HepG2 (cell line): ENCODE measurements around the gene CSMD2. TPM values are rescaled to one million over a fixed set of nuclear protein-coding genes. Genes with fewer than 3 reads are reported as not detected.

Experiments
- ATAC-seq: fragments of 200-7000 bp; cut with Tn5 transposase; 3 replicates; pipeline ENCODE4 v1.9.1; 2020; ENCODE audit warnings: mild to moderate bottlenecking, moderate library complexity
- BruUV-seq: library from RNA; stranded (reverse); fragments of 400-500 nt; replicated peaks from 2 replicates; lab custom pipeline; 2021; lab: Mats Ljungman, UMichigan
- CTCF ChIA-PET: fragments of 300-600 bp; formaldehyde crosslinking; extraction: SDS; loops from one replicate; lab custom pipeline; 2021; ENCODE audit warnings: low total read pairs, inconsistent platforms, low intra/inter-chr PET ratio; lab: Yijun Ruan, JAX
- POLR2A ChIA-PET: fragments of 350-600 bp; sonication (Branson Sonifier 250); formaldehyde crosslinking; loops from one replicate; lab custom pipeline; 2020; ENCODE audit warnings: antibody characterized with exemption, inconsistent platforms; lab: Yijun Ruan, JAX
- DNase-seq: peaks from one replicate; pipeline ENCODE4 v3.0.0-alpha.2; 2015; ENCODE audit warnings: low spot score
- FAIRE-seq: peaks from 3 replicates; lab custom pipeline; 2011; peaks lifted over from hg19 to GRCh38; lab: Jason Lieb, UNC
- H2AFZ ChIP-seq: one replicate; pipeline ENCODE4 v1.6.1; 2011; ENCODE audit warnings: low read length, inconsistent platforms
- H3K27ac ChIP-seq: fragments of 300-600 bp; 3 replicates; pipeline ENCODE4 v1.8.0; 2011; ENCODE audit warnings: mixed run types, mild to moderate bottlenecking, mixed read lengths, low read length, inconsistent platforms; ENCODE audit not compliant: insufficient read depth; ENCODE audit errors: extremely low read length
- H3K27me3 ChIP-seq, 2 experiments: fragments of 200-600 bp in 1 of 2; 2 replicates in 1 of 2; 3 replicates in 1 of 2; pipeline versions ENCODE4 v1.6.0 to v1.8.0; 2011; ENCODE audit warnings: low read length in 2 of 2, mild to moderate bottlenecking in 2 of 2, moderate library complexity in 2 of 2, inconsistent platforms in 1 of 2; ENCODE audit not compliant: insufficient read depth in 2 of 2, control insufficient read depth in 1 of 2
- H3K36me3 ChIP-seq, 2 experiments: fragments of 200-600 bp in 1 of 2; replicated peaks in 1 of 2; 2 replicates in 1 of 2; 3 replicates in 1 of 2; pipeline versions ENCODE4 v1.5.1 to v1.8.0; 2011; ENCODE audit warnings: low read length in 2 of 2, inconsistent platforms in 1 of 2; ENCODE audit not compliant: insufficient read depth in 2 of 2, control insufficient read depth in 1 of 2
- H3K4me1 ChIP-seq: 2 replicates; pipeline ENCODE4 v1.5.1; 2012; ENCODE audit warnings: low read length, inconsistent platforms; ENCODE audit not compliant: insufficient read depth
- H3K4me2 ChIP-seq: 2 replicates; pipeline ENCODE4 v1.6.0; 2011; ENCODE audit warnings: low read depth, low read length, inconsistent platforms
- H3K4me3 ChIP-seq, 3 experiments: fragments of 200-600 bp in 1 of 3; sonication (generic), shearing (Covaris generic) in 1 of 3; replicated peaks in 1 of 3; 2 replicates each; pipeline ENCODE4 v1.5.1; 2011 to 2016; ENCODE audit warnings: low read length in 3 of 3, inconsistent platforms in 2 of 3, low read depth in 2 of 3, mild to moderate bottlenecking in 2 of 3, control low read depth in 1 of 3, mixed read lengths in 1 of 3; ENCODE audit not compliant: insufficient read depth in 1 of 3
- H3K79me2 ChIP-seq: one replicate; pipeline ENCODE4 v1.6.1; 2011; ENCODE audit warnings: low read length, inconsistent platforms; ENCODE audit not compliant: insufficient read depth
- H3K9ac ChIP-seq: 2 replicates; pipeline ENCODE4 v1.6.0; 2011; ENCODE audit warnings: mild to moderate bottlenecking, low read depth, low read length, inconsistent platforms; ENCODE audit not compliant: insufficient read depth
- H3K9me3 ChIP-seq: 2 replicates; pipeline ENCODE4 v1.5.1; 2012; ENCODE audit warnings: mild to moderate bottlenecking, low read length
- H4K20me1 ChIP-seq: 2 replicates; pipeline ENCODE4 v1.6.0; 2011; ENCODE audit warnings: inconsistent platforms, mild to moderate bottlenecking, low read length, moderate library complexity; ENCODE audit not compliant: insufficient read depth
- ATF7 ChIP-seq, 2 experiments: fragments of 450-650 bp in 1 of 2; sonication (generic) in 1 of 2; formaldehyde crosslinking in 1 of 2; IDR thresholded peaks; 2 replicates each; pipeline versions ENCODE4 v1.4.0 to v1.6.1; 2016 to 2020; ENCODE audit warnings: antibody characterized with exemption in 1 of 2, mild to moderate bottlenecking in 1 of 2, missing genetic modification reagents in 1 of 2
- MAF1 ChIP-seq: sonication (generic); formaldehyde crosslinking; IDR thresholded peaks from 2 replicates; pipeline ENCODE4 v1.5.0; 2020; ENCODE audit warnings: missing genetic modification reagents, borderline replicate concordance
- RBAK ChIP-seq: sonication (generic); formaldehyde crosslinking; IDR thresholded peaks from 2 replicates; pipeline ENCODE4 v1.5.1; 2020; ENCODE audit warnings: mild to moderate bottlenecking, missing genetic modification reagents
- SOX5 ChIP-seq: IDR thresholded peaks from 2 replicates; pipeline ENCODE4 v1.6.1; 2016; ENCODE audit warnings: borderline replicate concordance
- ZBTB1 ChIP-seq: sonication (generic); formaldehyde crosslinking; IDR thresholded peaks from 2 replicates; pipeline ENCODE4 v1.4.0; 2020; ENCODE audit warnings: missing genetic modification reagents, borderline replicate concordance
- WGBS: methylation state at CpG from one replicate; pipeline ENCODE4 v1.1.6; 2017; ENCODE audit warnings: low lambda C conversion rate; 5-methylcytosine and 5-hydroxymethylcytosine counted together
- in situ Hi-C: cut with HindIII; loops from 2 replicates; pipeline ENCODE4 v1.10.0; 2017; ENCODE audit warnings: low pct_unique_long_range_greater_than_20kb; ENCODE audit not compliant: extremely low pct_ligation_motif_present
- intact Hi-C: fragments of 100-400 bp; cut with micrococcal nuclease; formaldehyde crosslinking; loops from one replicate; pipeline ENCODE4 v1.10.0; 2022; ENCODE audit not compliant: unreplicated experiment
- polyA plus RNA-seq, 8 experiments: library from polyadenylated mRNA; depleted of rRNA in 3 of 8; stranded (reverse) in 7 of 8; unstranded in 1 of 8; fragments of >200 nt; fragmentation: Illumina TruSeq in 4 of 8; extraction: Trizol in 4 of 8; gene quantifications; 2 replicates each; pipeline versions ENCODE4 v1.2.1 to v1.2.3, GENCODE V29; 2011 to 2016; ENCODE audit warnings: low read depth in 4 of 8, missing spikeins in 1 of 8, mixed read lengths in 1 of 8; ENCODE audit not compliant: insufficient read depth in 1 of 8
- total RNA-seq, 5 experiments: library from RNA; depleted of rRNA; stranded (reverse); fragments of >200 nt; fragmentation: Illumina TruSeq; extraction: Trizol; gene quantifications; 2 replicates each; pipeline ENCODE4 v1.2.3, GENCODE V29; 2016; ENCODE audit warnings: low read depth in 1 of 5
- TF ChIP-seq, protein P1 (sequence below): sonication (generic); formaldehyde crosslinking; IDR thresholded peaks from 2 replicates; pipeline ENCODE4 v1.4.0; 2020; ENCODE audit warnings: missing genetic modification reagents
- TF ChIP-seq, protein P2 (sequence below): IDR thresholded peaks from 2 replicates; pipeline ENCODE4 v1.6.1; 2016; ENCODE audit warnings: control low read depth
- TF ChIP-seq, protein P3 (sequence below): sonication (generic); formaldehyde crosslinking; IDR thresholded peaks from 2 replicates; pipeline ENCODE4 v1.4.0; 2020; ENCODE audit warnings: missing genetic modification reagents

Gene CSMD2
- total and polyA plus RNA-seq, 2 of the 13 experiments (the other 11 are each of a cell fraction or from before 2014, with no cell fraction given): not detected

DNA sequence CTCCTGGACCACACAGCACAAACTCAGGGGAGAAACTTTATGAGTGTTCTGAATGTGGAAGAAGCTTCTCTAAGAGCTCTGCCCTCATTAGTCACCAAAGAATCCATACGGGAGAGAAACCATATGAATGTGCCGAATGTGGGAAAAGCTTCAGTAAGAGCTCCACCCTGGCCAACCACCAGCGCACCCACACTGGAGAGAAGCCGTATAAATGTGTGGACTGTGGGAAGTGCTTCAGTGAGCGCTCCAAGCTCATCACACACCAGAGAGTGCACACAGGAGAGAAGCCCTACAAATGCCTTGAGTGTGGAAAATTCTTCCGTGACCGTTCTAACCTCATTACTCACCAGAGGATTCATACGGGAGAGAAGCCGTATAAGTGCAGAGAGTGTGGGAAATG lies 670.1 kb downstream of the CSMD2 start (continued):
- TF ChIP-seq, protein P1, sequence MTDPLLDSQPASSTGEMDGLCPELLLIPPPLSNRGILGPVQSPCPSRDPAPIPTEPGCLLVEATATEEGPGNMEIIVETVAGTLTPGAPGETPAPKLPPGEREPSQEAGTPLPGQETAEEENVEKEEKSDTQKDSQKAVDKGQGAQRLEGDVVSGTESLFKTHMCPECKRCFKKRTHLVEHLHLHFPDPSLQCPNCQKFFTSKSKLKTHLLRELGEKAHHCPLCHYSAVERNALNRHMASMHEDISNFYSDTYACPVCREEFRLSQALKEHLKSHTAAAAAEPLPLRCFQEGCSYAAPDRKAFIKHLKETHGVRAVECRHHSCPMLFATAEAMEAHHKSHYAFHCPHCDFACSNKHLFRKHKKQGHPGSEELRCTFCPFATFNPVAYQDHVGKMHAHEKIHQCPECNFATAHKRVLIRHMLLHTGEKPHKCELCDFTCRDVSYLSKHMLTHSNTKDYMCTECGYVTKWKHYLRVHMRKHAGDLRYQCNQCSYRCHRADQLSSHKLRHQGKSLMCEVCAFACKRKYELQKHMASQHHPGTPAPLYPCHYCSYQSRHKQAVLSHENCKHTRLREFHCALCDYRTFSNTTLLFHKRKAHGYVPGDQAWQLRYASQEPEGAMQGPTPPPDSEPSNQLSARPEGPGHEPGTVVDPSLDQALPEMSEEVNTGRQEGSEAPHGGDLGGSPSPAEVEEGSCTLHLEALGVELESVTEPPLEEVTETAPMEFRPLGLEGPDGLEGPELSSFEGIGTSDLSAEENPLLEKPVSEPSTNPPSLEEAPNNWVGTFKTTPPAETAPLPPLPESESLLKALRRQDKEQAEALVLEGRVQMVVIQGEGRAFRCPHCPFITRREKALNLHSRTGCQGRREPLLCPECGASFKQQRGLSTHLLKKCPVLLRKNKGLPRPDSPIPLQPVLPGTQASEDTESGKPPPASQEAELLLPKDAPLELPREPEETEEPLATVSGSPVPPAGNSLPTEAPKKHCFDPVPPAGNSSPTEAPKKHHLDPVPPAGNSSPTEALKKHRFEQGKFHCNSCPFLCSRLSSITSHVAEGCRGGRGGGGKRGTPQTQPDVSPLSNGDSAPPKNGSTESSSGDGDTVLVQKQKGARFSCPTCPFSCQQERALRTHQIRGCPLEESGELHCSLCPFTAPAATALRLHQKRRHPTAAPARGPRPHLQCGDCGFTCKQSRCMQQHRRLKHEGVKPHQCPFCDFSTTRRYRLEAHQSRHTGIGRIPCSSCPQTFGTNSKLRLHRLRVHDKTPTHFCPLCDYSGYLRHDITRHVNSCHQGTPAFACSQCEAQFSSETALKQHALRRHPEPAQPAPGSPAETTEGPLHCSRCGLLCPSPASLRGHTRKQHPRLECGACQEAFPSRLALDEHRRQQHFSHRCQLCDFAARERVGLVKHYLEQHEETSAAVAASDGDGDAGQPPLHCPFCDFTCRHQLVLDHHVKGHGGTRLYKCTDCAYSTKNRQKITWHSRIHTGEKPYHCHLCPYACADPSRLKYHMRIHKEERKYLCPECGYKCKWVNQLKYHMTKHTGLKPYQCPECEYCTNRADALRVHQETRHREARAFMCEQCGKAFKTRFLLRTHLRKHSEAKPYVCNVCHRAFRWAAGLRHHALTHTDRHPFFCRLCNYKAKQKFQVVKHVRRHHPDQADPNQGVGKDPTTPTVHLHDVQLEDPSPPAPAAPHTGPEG: no peak
- TF ChIP-seq, protein P2, sequence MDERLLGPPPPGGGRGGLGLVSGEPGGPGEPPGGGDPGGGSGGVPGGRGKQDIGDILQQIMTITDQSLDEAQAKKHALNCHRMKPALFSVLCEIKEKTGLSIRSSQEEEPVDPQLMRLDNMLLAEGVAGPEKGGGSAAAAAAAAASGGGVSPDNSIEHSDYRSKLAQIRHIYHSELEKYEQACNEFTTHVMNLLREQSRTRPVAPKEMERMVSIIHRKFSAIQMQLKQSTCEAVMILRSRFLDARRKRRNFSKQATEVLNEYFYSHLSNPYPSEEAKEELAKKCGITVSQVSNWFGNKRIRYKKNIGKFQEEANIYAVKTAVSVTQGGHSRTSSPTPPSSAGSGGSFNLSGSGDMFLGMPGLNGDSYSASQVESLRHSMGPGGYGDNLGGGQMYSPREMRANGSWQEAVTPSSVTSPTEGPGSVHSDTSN (CRISPR knock-in tag): no peak
- TF ChIP-seq ZBTB1: no peak

DNA sequence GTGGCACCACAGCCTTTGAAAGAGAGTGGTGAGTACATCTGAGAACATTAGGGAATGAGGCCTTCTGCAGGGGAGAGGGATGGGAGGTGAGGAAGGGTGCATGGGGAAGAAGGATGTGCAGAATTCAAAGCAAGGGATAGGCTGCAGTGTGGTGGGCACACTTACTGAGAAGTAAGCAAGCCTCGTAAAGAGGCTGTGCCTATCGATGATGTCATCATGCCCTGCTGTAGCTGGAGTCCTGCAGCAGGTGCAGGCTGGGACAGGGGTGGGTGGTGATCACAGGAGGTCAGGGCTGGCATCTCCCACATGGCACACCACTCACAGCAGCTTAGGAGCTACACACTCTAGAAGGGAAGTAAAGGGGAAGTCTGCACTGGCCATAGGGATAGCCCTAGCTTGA lies 676.4 kb downstream of the CSMD2 start:
- peaks cover 5 to 18% of the 10 kb centered on the region in 2 experiments; a peak in 4 of 5 replicates for H3K36me3 ChIP-seq

More for the DNA sequence above, 676.4 kb downstream of the CSMD2 start:
- intact Hi-C loops (no loop called here), in situ Hi-C loops (no loop called here)
- 100% methylated on average over 2 of the region's 2 CpGs for WGBS
- no peak for ATAC-seq
- CTCF ChIA-PET: no interaction called here
- Histone ChIP-seq H3K79me2 (no peaks in the 10 kb centered on the region), H3K4me3 (no peak overlapping the region), H2AFZ (no peak overlapping the region), H3K4me2 (no peak overlapping the region), H3K27me3 (no peaks in the 10 kb centered on the region; a peak in 1 of 5 replicates), H3K9ac (no peak overlapping the region), H4K20me1 (no peaks in the 10 kb centered on the region), H3K4me1 (no peaks in the 10 kb centered on the region), H3K27ac (no peak overlapping the region), H3K9me3 (0 out of 2 replicates have a peak, but pooled peaks cover 7% of the 10 kb centered on the region)
- TF ChIP-seq SOX5 (CRISPR knock-in tag): no peak
- no peak for TF ChIP-seq RBAK (CRISPR knock-in tag)
- TF ChIP-seq, protein P3, sequence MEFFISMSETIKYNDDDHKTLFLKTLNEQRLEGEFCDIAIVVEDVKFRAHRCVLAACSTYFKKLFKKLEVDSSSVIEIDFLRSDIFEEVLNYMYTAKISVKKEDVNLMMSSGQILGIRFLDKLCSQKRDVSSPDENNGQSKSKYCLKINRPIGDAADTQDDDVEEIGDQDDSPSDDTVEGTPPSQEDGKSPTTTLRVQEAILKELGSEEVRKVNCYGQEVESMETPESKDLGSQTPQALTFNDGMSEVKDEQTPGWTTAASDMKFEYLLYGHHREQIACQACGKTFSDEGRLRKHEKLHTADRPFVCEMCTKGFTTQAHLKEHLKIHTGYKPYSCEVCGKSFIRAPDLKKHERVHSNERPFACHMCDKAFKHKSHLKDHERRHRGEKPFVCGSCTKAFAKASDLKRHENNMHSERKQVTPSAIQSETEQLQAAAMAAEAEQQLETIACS (CRISPR knock-in tag): no peak
- no peak for TF ChIP-seq MAF1 (CRISPR knock-in tag)
- TF ChIP-seq ATF7 (IDR thresholded peaks at IDR 0.05): peak; percentile 95
- TF ChIP-seq ATF7 (CRISPR knock-in tag; IDR thresholded peaks at IDR 0.05): no peak
- FAIRE-seq: no peak
- POLR2A ChIA-PET: no interaction called here
- no TSS peak for BruUV-seq
- DNase-seq: no peak
